Activated T-cell treated with anti-CD3 and anti-CD28 coated beads, Interleukin-2, amount 50 U/mL, for 72 hours (primary cell): Measurements from ENCODE around the gene SKA3. TPM values are rescaled to one million over a fixed set of nuclear protein-coding genes. Genes with fewer than 3 reads are reported as not detected.

Source experiments
- ATAC-seq, 2 donors: fragments of 150-1000 bp; cut with Tn5 transposase; replicated peaks in 1 of 2; 2 replicates each; pipeline ENCODE4 v1.10.0; 2021; ENCODE audit warnings: moderate library complexity in 2 of 2, mild to moderate bottlenecking in 1 of 2
- DNase-seq, 2 donors: peaks; one replicate each; pipeline ENCODE4 v3.0.0; 2021 to 2022; ENCODE audit warnings: mixed read lengths in 1 of 2
- H3K27ac Mint-ChIP-seq: one replicate; pipeline ENCODE4 v1.8.0; 2022; ENCODE audit warnings: mild to moderate bottlenecking, moderate library complexity, mixed read lengths
- H3K27me3 Mint-ChIP-seq: one replicate; pipeline ENCODE4 v1.8.0; 2022; ENCODE audit warnings: low read depth, mixed read lengths
- H3K36me3 Mint-ChIP-seq, 2 donors: one replicate each; pipeline ENCODE4 v1.8.0; 2022; ENCODE audit warnings: mixed read lengths in 2 of 2, mild to moderate bottlenecking in 1 of 2; ENCODE audit not compliant: insufficient read depth in 2 of 2
- H3K4me1 Mint-ChIP-seq: one replicate; pipeline ENCODE4 v1.8.0; 2022; ENCODE audit warnings: low read depth, mixed read lengths
- H3K4me3 Mint-ChIP-seq, 2 donors: one replicate each; pipeline ENCODE4 v1.8.0; 2022; ENCODE audit warnings: mild to moderate bottlenecking in 2 of 2, mixed read lengths in 2 of 2, moderate library complexity in 2 of 2
- H3K9me3 Mint-ChIP-seq, 2 donors: one replicate each; pipeline ENCODE4 v1.8.0; 2022; ENCODE audit warnings: mixed read lengths in 2 of 2
- total RNA-seq, 2 donors: library from RNA; stranded (reverse); gene quantifications; one replicate each; pipeline ENCODE4 v1.2.3, GENCODE V29; 2022

Gene SKA3
- total RNA-seq, 2 donors from 2014 or later: 32.0 to 34.6 TPM

GRCh38 chr13:21120191-21120590 is 56.2 kb downstream of the SKA3 start:
- ATAC-seq: no peak
- Mint-ChIP-seq H3K27ac (no peak overlapping the region), H3K27me3 (no peaks in the 10 kb centered on the region)

GRCh38 chr13:21119526-21119925 is 56.8 kb downstream of the SKA3 start:
- no peaks in the 10 kb centered on the region for H3K36me3 Mint-ChIP-seq
- ATAC-seq: no peak
- H3K9me3 Mint-ChIP-seq: no peaks in the 10 kb centered on the region
- H3K4me1 Mint-ChIP-seq: no peaks in the 10 kb centered on the region
- no peak overlapping the region for H3K4me3 Mint-ChIP-seq
- H3K27me3 Mint-ChIP-seq: no peaks in the 10 kb centered on the region
- DNase-seq: no peak
- H3K27ac Mint-ChIP-seq: no peak overlapping the region

More at GRCh38 chr13:21120191-21120590, 56.2 kb downstream of the SKA3 start:
- no peaks in the 10 kb centered on the region for H3K36me3 Mint-ChIP-seq
- H3K4me3 Mint-ChIP-seq: no peak overlapping the region
- H3K4me1 Mint-ChIP-seq: no peaks in the 10 kb centered on the region
- DNase-seq: no peak
- no peaks in the 10 kb centered on the region for H3K9me3 Mint-ChIP-seq

GRCh38 chr13:21118180-21118579 is 58.2 kb downstream of the SKA3 start:
- no peaks in the 10 kb centered on the region for H3K36me3 Mint-ChIP-seq
- ATAC-seq (no peak), DNase-seq (no peak)
- H3K4me1 Mint-ChIP-seq: no peaks in the 10 kb centered on the region
- no peak overlapping the region for H3K4me3 Mint-ChIP-seq
- H3K9me3 Mint-ChIP-seq: no peaks in the 10 kb centered on the region
- H3K27me3 Mint-ChIP-seq: no peaks in the 10 kb centered on the region
- H3K27ac Mint-ChIP-seq: no peak overlapping the region

- ATAC-seq (no peak), DNase-seq (no peak)
- H3K27me3 Mint-ChIP-seq: no peaks in the 10 kb centered on the region
- H3K4me3 Mint-ChIP-seq: no peak overlapping the region
- H3K4me1 Mint-ChIP-seq: no peaks in the 10 kb centered on the region
- no peaks in the 10 kb centered on the region for H3K9me3 Mint-ChIP-seq
- H3K27ac Mint-ChIP-seq: no peak overlapping the region
- H3K36me3 Mint-ChIP-seq: no peaks in the 10 kb centered on the region
Measured at GRCh38 chr13:21117104-21117809, 59.1 kb downstream of the SKA3 start.

- DNase-seq (no peak), ATAC-seq (no peak)
- H3K9me3 Mint-ChIP-seq: no peaks in the 10 kb centered on the region
- no peak overlapping the region for H3K27ac Mint-ChIP-seq
- no peak overlapping the region for H3K4me3 Mint-ChIP-seq
- no peaks in the 10 kb centered on the region for H3K4me1 Mint-ChIP-seq
- H3K36me3 Mint-ChIP-seq: no peaks in the 10 kb centered on the region
- no peaks in the 10 kb centered on the region for H3K27me3 Mint-ChIP-seq
Measured at GRCh38 chr13:21116141-21116540, 60.2 kb downstream of the SKA3 start.

GRCh38 chr13:21115231-21115630 is 61.1 kb downstream of the SKA3 start:
- Mint-ChIP-seq H3K27ac (no peak overlapping the region), H3K9me3 (no peaks in the 10 kb centered on the region), H3K36me3 (no peaks in the 10 kb centered on the region), H3K4me3 (no peak overlapping the region), H3K27me3 (no peaks in the 10 kb centered on the region), H3K4me1 (no peaks in the 10 kb centered on the region)
- DNase-seq: no peak
- no peak for ATAC-seq

GRCh38 chr13:21111546-21111945 is 64.8 kb downstream of the SKA3 start:
- ATAC-seq (no peak), DNase-seq (no peak)
- no peaks in the 10 kb centered on the region for H3K9me3 Mint-ChIP-seq
- H3K27me3 Mint-ChIP-seq: no peaks in the 10 kb centered on the region
- H3K27ac Mint-ChIP-seq: no peak overlapping the region
- no peaks in the 10 kb centered on the region for H3K36me3 Mint-ChIP-seq
- H3K4me3 Mint-ChIP-seq: no peak overlapping the region
- H3K4me1 Mint-ChIP-seq: no peaks in the 10 kb centered on the region

- Mint-ChIP-seq H3K27ac (no peak overlapping the region), H3K4me3 (no peak overlapping the region), H3K36me3 (no peaks in the 10 kb centered on the region), H3K9me3 (no peaks in the 10 kb centered on the region), H3K27me3 (no peaks in the 10 kb centered on the region), H3K4me1 (no peaks in the 10 kb centered on the region)
- ATAC-seq (no peak), DNase-seq (no peak)
Measured at GRCh38 chr13:21109168-21109567, 67.2 kb downstream of the SKA3 start.

GRCh38 chr13:21106089-21106488 is 70.3 kb downstream of the SKA3 start:
- H3K27me3 Mint-ChIP-seq: no peaks in the 10 kb centered on the region
- H3K4me3 Mint-ChIP-seq: no peak overlapping the region
- no peaks in the 10 kb centered on the region for H3K4me1 Mint-ChIP-seq
- ATAC-seq: no peak
- no peak for DNase-seq
- no peaks in the 10 kb centered on the region for H3K36me3 Mint-ChIP-seq
- no peaks in the 10 kb centered on the region for H3K9me3 Mint-ChIP-seq
- H3K27ac Mint-ChIP-seq: no peak overlapping the region

- H3K4me3 Mint-ChIP-seq: no peak overlapping the region
- ATAC-seq (no peak), DNase-seq (no peak)
- no peaks in the 10 kb centered on the region for H3K36me3 Mint-ChIP-seq
- H3K9me3 Mint-ChIP-seq: no peaks in the 10 kb centered on the region
- H3K4me1 Mint-ChIP-seq: no peaks in the 10 kb centered on the region
- H3K27ac Mint-ChIP-seq: no peak overlapping the region
- no peaks in the 10 kb centered on the region for H3K27me3 Mint-ChIP-seq
Measured at GRCh38 chr13:21104199-21105019, 71.9 kb downstream of the SKA3 start.

Other genes with a start within 250 kb of the SKA3 start
- 1 to 10 TPM; 6.8 to 7.2 TPM for gene LATS2, start 115.0 kb downstream of the SKA3 start, total RNA-seq
- 100 to 1,000 TPM; 255 to 274 TPM for gene SAP18, start 36.4 kb downstream of the SKA3 start, total RNA-seq
- 10 to 100 TPM; 15.4 to 17.0 TPM for gene MRPL57, start 106 bp upstream of the SKA3 start, total RNA-seq